Body of pancreas (tissue), 4 donors: ENCODE data around the gene HSPA14. TPM values are rescaled to one million over a fixed set of nuclear protein-coding genes. Genes with fewer than 3 reads are reported as not detected.

ENCODE experiments used
- ATAC-seq: fragments of 150-250 bp; one replicate; pipeline ENCODE4 v1.9.1; 2016
- DNase-seq, 4 donors: peaks; one replicate each; pipeline ENCODE4 v3.0.0-alpha.2; 2019
- H3K27ac ChIP-seq, 4 donors: fragments of 200-600 bp; sonication (generic); 1 replicate in 3 of 4; 2 replicates in 1 of 4; pipeline versions ENCODE4 v1.5.1 to v1.6.1; 2016 to 2019; ENCODE audit warnings: mild to moderate bottlenecking in 1 of 4, mixed read lengths in 1 of 4, moderate library complexity in 1 of 4
- H3K27me3 ChIP-seq, 2 donors: fragments of 200-600 bp; sonication (generic); one replicate each; pipeline ENCODE4 v1.6.0; 2016; ENCODE audit warnings: mild to moderate bottlenecking in 1 of 2
- H3K36me3 ChIP-seq, 2 donors: fragments of 200-600 bp; sonication (generic); replicated peaks in 1 of 2; 2 replicates each; pipeline ENCODE4 v1.5.1; 2016; ENCODE audit warnings: low read depth in 2 of 2; ENCODE audit not compliant: insufficient read depth in 1 of 2
- H3K4me1 ChIP-seq: fragments of 200-600 bp; sonication (generic); one replicate; pipeline ENCODE4 v1.6.0; 2016
- H3K4me3 ChIP-seq, 2 donors: fragments of 200-600 bp; sonication (generic); 1 replicate in 1 of 2; 2 replicates in 1 of 2; pipeline ENCODE4 v1.5.1; 2016 to 2019
- H3K9me3 ChIP-seq, 3 donors: fragments of 200-600 bp; sonication (generic); 1 replicate in 2 of 3; 2 replicates in 1 of 3; pipeline ENCODE4 v1.5.1; 2016
- POLR2A ChIP-seq, 3 donors: fragments of 450-650 bp; IDR thresholded peaks; one replicate each; pipeline ENCODE4 v1.6.1; 2016; ENCODE audit warnings: antibody characterized with exemption in 3 of 3, mild to moderate bottlenecking in 2 of 3
- WGBS, 2 donors: methylation state at CpG; one replicate each; pipeline ENCODE4 v1.1.5; 2017; 5-methylcytosine and 5-hydroxymethylcytosine counted together
- intact Hi-C: fragments of 100-400 bp; cut with DNase I; formaldehyde crosslinking; loops from one replicate; pipeline ENCODE4 v1.15.1; 2023
- total RNA-seq, 2 donors: library from RNA; depleted of rRNA; stranded (reverse); fragments of >200 nt; gene quantifications; one replicate each; pipeline ENCODE4 v1.1.0, GENCODE V29; 2016
- TF ChIP-seq, protein P1 (sequence below), 7 experiments: fragments of 450-650 bp in 4 of 7; fragments of 200-600 bp in 3 of 7; sonication (generic) in 3 of 7; IDR thresholded peaks; one replicate each; pipeline ENCODE4 v1.5.1; 2016 to 2019; ENCODE audit warnings: antibody characterized with exemption in 7 of 7

HSPA14 gene, protein sequence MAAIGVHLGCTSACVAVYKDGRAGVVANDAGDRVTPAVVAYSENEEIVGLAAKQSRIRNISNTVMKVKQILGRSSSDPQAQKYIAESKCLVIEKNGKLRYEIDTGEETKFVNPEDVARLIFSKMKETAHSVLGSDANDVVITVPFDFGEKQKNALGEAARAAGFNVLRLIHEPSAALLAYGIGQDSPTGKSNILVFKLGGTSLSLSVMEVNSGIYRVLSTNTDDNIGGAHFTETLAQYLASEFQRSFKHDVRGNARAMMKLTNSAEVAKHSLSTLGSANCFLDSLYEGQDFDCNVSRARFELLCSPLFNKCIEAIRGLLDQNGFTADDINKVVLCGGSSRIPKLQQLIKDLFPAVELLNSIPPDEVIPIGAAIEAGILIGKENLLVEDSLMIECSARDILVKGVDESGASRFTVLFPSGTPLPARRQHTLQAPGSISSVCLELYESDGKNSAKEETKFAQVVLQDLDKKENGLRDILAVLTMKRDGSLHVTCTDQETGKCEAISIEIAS
- 1 to 10 TPM; 6.6 to 7.8 TPM for total RNA-seq

DNA sequence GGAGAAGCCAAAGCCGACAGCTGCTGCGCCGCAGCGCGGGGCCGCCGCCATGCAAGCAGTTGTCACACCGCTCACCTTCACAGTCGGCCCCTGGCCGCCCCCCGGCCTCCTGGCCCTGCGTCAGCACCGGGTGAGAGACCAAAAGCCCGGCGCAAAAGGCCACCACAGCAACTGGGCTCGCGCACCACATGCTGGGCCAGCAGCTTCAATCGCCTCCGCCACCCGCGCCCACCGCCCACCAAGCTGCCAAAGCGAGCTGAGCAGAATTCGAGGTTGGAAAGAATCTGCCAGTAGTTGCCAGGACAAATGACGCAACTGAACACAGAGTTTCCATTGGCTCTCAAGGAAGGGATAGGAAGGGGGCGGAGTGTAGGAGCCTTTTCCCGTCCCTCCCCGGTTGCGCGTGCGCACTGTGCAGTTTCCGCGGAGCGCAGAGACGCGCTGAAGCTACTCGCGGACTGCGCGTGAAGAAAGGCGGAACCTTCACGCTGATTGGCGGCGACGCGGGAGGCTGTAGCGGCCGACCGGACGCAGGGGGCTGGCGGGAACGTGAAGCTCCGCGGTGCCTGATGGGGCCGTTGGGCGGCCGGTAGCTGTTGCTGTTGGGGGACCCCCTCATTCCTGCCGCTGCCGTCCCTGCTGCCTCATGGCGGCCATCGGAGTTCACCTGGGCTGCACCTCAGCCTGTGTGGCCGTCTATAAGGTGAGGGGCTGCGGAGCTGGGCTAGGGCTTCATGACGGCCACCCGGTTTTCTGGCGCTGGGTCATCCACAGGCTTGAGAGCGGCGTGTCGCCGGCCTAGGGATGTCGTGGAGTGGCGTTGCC is at the start of gene HSPA14, which contains the start of the genes CDNF and MSANTD7:
Gene HSPA14, plus strand, starts transcription at position 550 of the 825 bp plus-strand sequence. Its CDS starts 97 bp downstream, at position 647.
Gene CDNF, minus strand, starts transcription at position 281 of the 825 bp plus-strand sequence. Its CDS starts 91 bp downstream, at position 190.
Gene MSANTD7, plus strand, starts transcription at position 550 of the 825 bp plus-strand sequence. CDS start 3,979 bp downstream, outside the sequence.
- Histone ChIP-seq H3K27ac (peak within 1 kb of the TSS; percentile 93 to 97 (median 96)), H3K4me1 (peaks cover 23% of the 10 kb centered on the region), H3K27me3 (no peaks in the 10 kb centered on the region), H3K36me3 (peaks cover 0 to 8% of the 10 kb centered on the region in 2 donors), H3K9me3 (no peaks in the 10 kb centered on the region), H3K4me3 (peak within 1 kb of the TSS; percentile 67 to 94)
- ATAC-seq (peak; percentile 98), DNase-seq (peak; percentile 99 to 100 (median 100))
- intact Hi-C loops: no loop called here
- TF ChIP-seq, protein P1, sequence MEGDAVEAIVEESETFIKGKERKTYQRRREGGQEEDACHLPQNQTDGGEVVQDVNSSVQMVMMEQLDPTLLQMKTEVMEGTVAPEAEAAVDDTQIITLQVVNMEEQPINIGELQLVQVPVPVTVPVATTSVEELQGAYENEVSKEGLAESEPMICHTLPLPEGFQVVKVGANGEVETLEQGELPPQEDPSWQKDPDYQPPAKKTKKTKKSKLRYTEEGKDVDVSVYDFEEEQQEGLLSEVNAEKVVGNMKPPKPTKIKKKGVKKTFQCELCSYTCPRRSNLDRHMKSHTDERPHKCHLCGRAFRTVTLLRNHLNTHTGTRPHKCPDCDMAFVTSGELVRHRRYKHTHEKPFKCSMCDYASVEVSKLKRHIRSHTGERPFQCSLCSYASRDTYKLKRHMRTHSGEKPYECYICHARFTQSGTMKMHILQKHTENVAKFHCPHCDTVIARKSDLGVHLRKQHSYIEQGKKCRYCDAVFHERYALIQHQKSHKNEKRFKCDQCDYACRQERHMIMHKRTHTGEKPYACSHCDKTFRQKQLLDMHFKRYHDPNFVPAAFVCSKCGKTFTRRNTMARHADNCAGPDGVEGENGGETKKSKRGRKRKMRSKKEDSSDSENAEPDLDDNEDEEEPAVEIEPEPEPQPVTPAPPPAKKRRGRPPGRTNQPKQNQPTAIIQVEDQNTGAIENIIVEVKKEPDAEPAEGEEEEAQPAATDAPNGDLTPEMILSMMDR (IDR thresholded peaks at IDR 0.05): peak in 2 of 7 experiments; percentile 16 to 20
- peak; percentile 93 to 98 (median 97) for TF ChIP-seq POLR2A (IDR thresholded peaks at IDR 0.05)
- WGBS, 2 donors: 0% methylated on average over 21 to 72 of the region's 72 CpGs

DNA sequence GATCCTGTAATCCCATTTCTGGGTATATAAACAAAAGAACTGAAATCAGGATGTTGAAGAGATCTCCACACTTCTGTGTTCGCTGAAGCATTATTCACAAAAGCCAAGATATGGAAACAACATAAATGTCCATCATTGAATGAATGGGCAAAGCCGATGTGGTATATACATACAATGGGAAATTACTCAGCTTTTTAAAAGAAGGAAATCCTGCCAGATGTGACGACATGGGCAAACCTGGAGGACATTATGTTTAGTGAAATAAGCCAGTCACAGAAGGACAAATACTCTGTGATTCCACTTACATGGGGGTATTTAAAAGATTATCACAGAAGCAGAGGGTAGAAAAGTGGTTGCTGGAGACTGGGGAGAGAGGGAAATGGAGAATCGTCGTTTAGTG is 39.5 kb upstream of the HSPA14 start:
- intact Hi-C loops: no loop called here
- no peak overlapping the region for H3K27ac ChIP-seq
- WGBS, 2 donors: 37 to 43% methylated on average over 5 of the region's 5 CpGs
- no peak for DNase-seq
- H3K4me3 ChIP-seq: no peak overlapping the region
- no peaks in the 10 kb centered on the region for H3K4me1 ChIP-seq
- ATAC-seq: no peak
- no peaks in the 10 kb centered on the region for H3K36me3 ChIP-seq
- TF ChIP-seq POLR2A (IDR thresholded peaks at IDR 0.05): no peak
- TF ChIP-seq, protein P1 (IDR thresholded peaks at IDR 0.05): no peak
- no peaks in the 10 kb centered on the region for H3K9me3 ChIP-seq
- no peaks in the 10 kb centered on the region for H3K27me3 ChIP-seq

DNA sequence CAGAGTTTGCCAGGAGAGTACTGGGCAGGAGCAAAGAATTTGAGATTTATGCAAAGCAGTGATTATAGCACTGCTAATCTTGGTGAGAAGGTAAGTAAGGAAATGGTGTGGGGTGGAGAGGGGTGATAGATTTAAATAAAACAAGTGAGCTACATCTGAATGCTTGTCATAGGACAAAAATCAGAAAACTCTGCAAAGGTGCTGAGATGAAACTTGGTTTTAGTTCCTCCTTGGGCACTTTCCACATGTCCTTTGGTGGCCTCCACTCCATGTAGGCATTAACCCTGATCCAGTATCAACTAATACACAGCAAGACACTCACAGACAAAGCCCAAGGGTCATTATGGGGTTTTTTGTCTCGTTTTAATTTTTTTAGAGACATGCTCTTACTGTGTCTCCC is 37.7 kb upstream of the HSPA14 start:
- Histone ChIP-seq H3K4me3 (no peak overlapping the region), H3K4me1 (no peaks in the 10 kb centered on the region), H3K36me3 (no peaks in the 10 kb centered on the region), H3K9me3 (no peaks in the 10 kb centered on the region), H3K27ac (no peak overlapping the region), H3K27me3 (no peaks in the 10 kb centered on the region)
- intact Hi-C loops: no loop called here
- TF ChIP-seq POLR2A (IDR thresholded peaks at IDR 0.05): no peak
- TF ChIP-seq, protein P1 (IDR thresholded peaks at IDR 0.05): no peak
- ATAC-seq: no peak
- 38 to 42% methylated on average over 1 of the region's 1 CpG for WGBS, 2 donors
- DNase-seq: no peak

DNA sequence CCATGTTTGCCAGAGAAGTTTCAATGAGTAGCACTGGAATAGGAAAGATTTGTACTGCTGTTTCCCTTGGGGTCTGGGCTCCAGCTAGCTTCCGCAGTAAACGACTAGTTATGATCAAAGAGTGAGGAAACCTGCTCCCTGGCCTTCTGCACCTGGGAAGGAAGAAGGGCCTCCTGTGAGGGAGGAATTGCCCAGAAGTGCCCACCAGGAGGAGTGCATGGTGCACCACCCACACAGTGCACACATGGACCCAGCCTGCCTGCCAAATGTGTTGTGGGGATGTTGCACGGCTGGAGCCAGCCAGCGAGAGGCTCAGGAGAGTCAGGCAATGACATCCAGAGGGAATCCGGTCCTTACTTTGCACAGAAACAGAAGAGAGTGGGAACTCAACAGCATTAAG is 36.4 kb upstream of the HSPA14 start:
- no peaks in the 10 kb centered on the region for H3K9me3 ChIP-seq
- intact Hi-C loops: no loop called here
- H3K4me1 ChIP-seq: no peaks in the 10 kb centered on the region
- ATAC-seq (no peak), DNase-seq (peak in 1 of 4 donors; percentile 33)
- no peaks in the 10 kb centered on the region for H3K36me3 ChIP-seq
- 55 to 72% methylated on average over 2 to 5 of the region's 5 CpGs for WGBS, 2 donors
- H3K27ac ChIP-seq: no peak overlapping the region
- no peak for TF ChIP-seq POLR2A (IDR thresholded peaks at IDR 0.05)
- TF ChIP-seq, protein P1 (IDR thresholded peaks at IDR 0.05): peak in 1 of 7 experiments; percentile 21
- no peak overlapping the region for H3K4me3 ChIP-seq
- H3K27me3 ChIP-seq: no peaks in the 10 kb centered on the region
